K562 (cell line): ENCODE data around the gene IGLON5. TPM values are rescaled to one million over a fixed set of nuclear protein-coding genes. Genes with fewer than 3 reads are reported as not detected.
A peak's percentile ranks its signal among the peaks of the same experiment; 100 is the strongest.

Experiments
- HMGN3 ChIP-seq: IDR thresholded peaks from 2 replicates; pipeline ENCODE4 v1.6.1; 2011; ENCODE audit warnings: borderline replicate concordance, low read depth, mild to moderate bottlenecking, mixed read lengths, low read length; ENCODE audit not compliant: insufficient read length; ENCODE audit errors: extremely low read depth
- MYC ChIP-seq, 2 experiments: fragments of 250-450 bp in 1 of 2; sonication (Bioruptor Pico) in 1 of 2; IDR thresholded peaks; 2 replicates each; pipeline versions ENCODE4 v1.5.1 to v1.6.1; 2012 to 2021; ENCODE audit warnings: low read depth in 2 of 2, borderline replicate concordance in 1 of 2, improper control_type of control experiment in 1 of 2, low read length in 1 of 2, mild to moderate bottlenecking in 1 of 2, moderate library complexity in 1 of 2
- PHF8 ChIP-seq: fragments of 200-600 bp; sonication (generic); IDR thresholded peaks from 2 replicates; pipeline ENCODE4 v1.6.1; 2012; ENCODE audit warnings: mixed run types, mild to moderate bottlenecking, inconsistent platforms, low read length, moderate library complexity, borderline replicate concordance
- RBM25 ChIP-seq: fragments of 200-400 bp; formaldehyde crosslinking; IDR thresholded peaks from 2 replicates; pipeline ENCODE4 v1.6.1; 2018; ENCODE audit warnings: low read length, low read depth, moderate library complexity; ENCODE audit not compliant: severe bottlenecking
- TAF7 ChIP-seq: fragments of 450-650 bp; IDR thresholded peaks from 2 replicates; pipeline ENCODE4 v1.6.1; 2016; ENCODE audit warnings: missing genetic modification characterization, missing compliant biosample characterization
- TEAD4 ChIP-seq, 2 experiments: sonication (generic) in 1 of 2; formaldehyde crosslinking in 1 of 2; IDR thresholded peaks; 2 replicates each; pipeline versions ENCODE4 v1.6.1 to v1.8.0; 2012 to 2022; ENCODE audit warnings: borderline replicate concordance in 1 of 2, inconsistent platforms in 1 of 2, low read length in 1 of 2, mild to moderate bottlenecking in 1 of 2, missing genetic modification reagents in 1 of 2
- ZNF134 ChIP-seq: fragments of 250-450 bp; sonication (Bioruptor Pico); conservative IDR thresholded peaks from 2 replicates; pipeline ENCODE4 v1.4.0; 2020
- ZNF140 ChIP-seq: fragments of 250-450 bp; sonication (Bioruptor Pico); IDR thresholded peaks from 2 replicates; pipeline ENCODE4 v1.8.0; 2021; ENCODE audit warnings: moderate library complexity, mild to moderate bottlenecking, inconsistent platforms
- ZNF695 ChIP-seq: fragments of 450-650 bp; formaldehyde crosslinking; IDR thresholded peaks from 2 replicates; pipeline ENCODE4 v1.4.0; 2020; ENCODE audit warnings: mild to moderate bottlenecking, moderate library complexity
- polyA plus RNA-seq, 8 experiments: library from polyadenylated mRNA; depleted of rRNA in 4 of 8; stranded (reverse) in 5 of 8; unstranded in 3 of 8; fragments of >200 nt; fragmentation: Nextera tagmentation in 2 of 8; fragmentation: Illumina TruSeq in 1 of 8; extraction: Ambion mirVana in 2 of 8; extraction: Trizol in 1 of 8; gene quantifications; 2 replicates each; pipeline versions ENCODE4 v1.2.1 to v1.2.3, GENCODE V29; 2011 to 2014; ENCODE audit warnings: inconsistent platforms in 1 of 8, missing spikeins in 1 of 8
- total RNA-seq, 7 experiments: library from RNA; depleted of rRNA in 6 of 7; stranded (reverse); fragments of >200 nt in 6 of 7; fragmentation: Illumina TruSeq in 2 of 7; extraction: Trizol in 2 of 7; gene quantifications; 2 replicates each; pipeline versions ENCODE4 v1.2.1 to v1.2.3, GENCODE V29; 2011 to 2021; ENCODE audit warnings: low replicate concordance in 1 of 7
- TF ChIP-seq, protein P1 (sequence below): fragments of 450-650 bp; formaldehyde crosslinking; IDR thresholded peaks from 2 replicates; pipeline ENCODE4 v1.4.0; 2020; ENCODE audit warnings: mild to moderate bottlenecking, moderate library complexity
- TF ChIP-seq, protein P2 (sequence below), 2 experiments: fragments of 450-650 bp in 1 of 2; sonication (generic) in 1 of 2; formaldehyde crosslinking in 1 of 2; IDR thresholded peaks; 2 replicates each; pipeline versions ENCODE4 v1.7.1 to v1.9.0; 2016 to 2022; ENCODE audit warnings: inconsistent platforms in 1 of 2, mild to moderate bottlenecking in 1 of 2, missing genetic modification reagents in 1 of 2
- TF ChIP-seq, protein P3 (sequence below): IDR thresholded peaks from 3 replicates; pipeline ENCODE4 v1.6.1; 2011; ENCODE audit warnings: borderline replicate concordance, mild to moderate bottlenecking; ENCODE audit not compliant: insufficient read length, insufficient read depth

The IGLON5 gene
- total and polyA plus RNA-seq, 9 of the 15 experiments (the other 6 are each of a cell fraction or from before 2014, with no cell fraction given): 0.03 to 0.22 (median 0.14) TPM; not detected in 2

DNA sequence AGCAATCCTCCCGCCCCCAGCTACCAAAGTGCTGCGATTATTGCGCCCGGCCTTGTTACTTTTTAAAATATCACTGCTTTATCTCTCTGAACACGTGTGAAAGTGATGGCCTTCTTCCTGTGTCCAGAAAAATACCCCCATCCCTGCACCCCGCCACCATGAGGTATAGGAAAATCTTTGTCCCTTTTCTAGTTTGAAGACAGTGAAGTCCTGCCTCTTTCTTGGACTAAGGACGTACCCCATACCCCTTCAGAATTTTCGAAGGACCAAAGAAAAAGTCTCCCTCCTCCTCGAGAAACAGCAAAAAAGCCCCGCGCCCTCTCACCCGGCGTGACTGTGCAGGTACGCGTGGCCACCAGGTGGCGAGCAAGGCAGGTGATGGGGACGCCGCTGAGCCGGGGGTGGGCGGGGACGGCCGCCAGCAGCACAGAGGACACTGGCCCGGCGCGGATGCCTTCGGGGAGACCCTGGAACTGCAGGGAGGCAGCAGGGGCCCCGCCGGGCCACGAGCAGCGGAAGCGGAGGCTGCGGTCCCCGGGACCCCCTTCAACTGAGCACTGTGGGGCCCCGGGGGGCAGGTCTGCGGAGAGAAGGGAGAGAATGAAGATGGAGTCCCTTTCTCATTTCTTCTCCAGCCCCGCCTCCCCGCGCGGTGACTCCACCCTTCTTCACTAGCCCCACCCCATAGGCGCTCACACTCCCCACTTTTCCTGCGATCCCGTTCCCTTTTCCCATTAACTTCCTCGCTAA is 27.3 kb downstream of the IGLON5 start (continued):
- TF ChIP-seq TEAD4 (IDR thresholded peaks at IDR 0.05; ENCODE audit: low read length) (peak; percentile 35; the same call in 1 of the 2 replicates), TEAD4 (CRISPR knock-in tag; IDR thresholded peaks at IDR 0.05; ENCODE audit: borderline replicate concordance) (no peak), ZNF695 (CRISPR knock-in tag) (no peak), PHF8 (no peak; the same call in 1 of the 2 replicates), ZNF140 (CRISPR knock-in tag) (no peak), TAF7 (tag) (no peak), MYC (IDR thresholded peaks at IDR 0.05; ENCODE audit: low read depth, low read length) (peak; percentile 67), MYC (CRISPR knock-in tag; IDR thresholded peaks at IDR 0.05; ENCODE audit: borderline replicate concordance, low read depth) (no peak), ZNF134 (CRISPR knock-in tag) (no peak), RBM25 (no peak), HMGN3 (peak; percentile 77)
- TF ChIP-seq, protein P1, sequence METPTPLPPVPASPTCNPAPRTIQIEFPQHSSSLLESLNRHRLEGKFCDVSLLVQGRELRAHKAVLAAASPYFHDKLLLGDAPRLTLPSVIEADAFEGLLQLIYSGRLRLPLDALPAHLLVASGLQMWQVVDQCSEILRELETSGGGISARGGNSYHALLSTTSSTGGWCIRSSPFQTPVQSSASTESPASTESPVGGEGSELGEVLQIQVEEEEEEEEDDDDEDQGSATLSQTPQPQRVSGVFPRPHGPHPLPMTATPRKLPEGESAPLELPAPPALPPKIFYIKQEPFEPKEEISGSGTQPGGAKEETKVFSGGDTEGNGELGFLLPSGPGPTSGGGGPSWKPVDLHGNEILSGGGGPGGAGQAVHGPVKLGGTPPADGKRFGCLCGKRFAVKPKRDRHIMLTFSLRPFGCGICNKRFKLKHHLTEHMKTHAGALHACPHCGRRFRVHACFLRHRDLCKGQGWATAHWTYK (CRISPR knock-in tag): no peak
- TF ChIP-seq, protein P2, sequence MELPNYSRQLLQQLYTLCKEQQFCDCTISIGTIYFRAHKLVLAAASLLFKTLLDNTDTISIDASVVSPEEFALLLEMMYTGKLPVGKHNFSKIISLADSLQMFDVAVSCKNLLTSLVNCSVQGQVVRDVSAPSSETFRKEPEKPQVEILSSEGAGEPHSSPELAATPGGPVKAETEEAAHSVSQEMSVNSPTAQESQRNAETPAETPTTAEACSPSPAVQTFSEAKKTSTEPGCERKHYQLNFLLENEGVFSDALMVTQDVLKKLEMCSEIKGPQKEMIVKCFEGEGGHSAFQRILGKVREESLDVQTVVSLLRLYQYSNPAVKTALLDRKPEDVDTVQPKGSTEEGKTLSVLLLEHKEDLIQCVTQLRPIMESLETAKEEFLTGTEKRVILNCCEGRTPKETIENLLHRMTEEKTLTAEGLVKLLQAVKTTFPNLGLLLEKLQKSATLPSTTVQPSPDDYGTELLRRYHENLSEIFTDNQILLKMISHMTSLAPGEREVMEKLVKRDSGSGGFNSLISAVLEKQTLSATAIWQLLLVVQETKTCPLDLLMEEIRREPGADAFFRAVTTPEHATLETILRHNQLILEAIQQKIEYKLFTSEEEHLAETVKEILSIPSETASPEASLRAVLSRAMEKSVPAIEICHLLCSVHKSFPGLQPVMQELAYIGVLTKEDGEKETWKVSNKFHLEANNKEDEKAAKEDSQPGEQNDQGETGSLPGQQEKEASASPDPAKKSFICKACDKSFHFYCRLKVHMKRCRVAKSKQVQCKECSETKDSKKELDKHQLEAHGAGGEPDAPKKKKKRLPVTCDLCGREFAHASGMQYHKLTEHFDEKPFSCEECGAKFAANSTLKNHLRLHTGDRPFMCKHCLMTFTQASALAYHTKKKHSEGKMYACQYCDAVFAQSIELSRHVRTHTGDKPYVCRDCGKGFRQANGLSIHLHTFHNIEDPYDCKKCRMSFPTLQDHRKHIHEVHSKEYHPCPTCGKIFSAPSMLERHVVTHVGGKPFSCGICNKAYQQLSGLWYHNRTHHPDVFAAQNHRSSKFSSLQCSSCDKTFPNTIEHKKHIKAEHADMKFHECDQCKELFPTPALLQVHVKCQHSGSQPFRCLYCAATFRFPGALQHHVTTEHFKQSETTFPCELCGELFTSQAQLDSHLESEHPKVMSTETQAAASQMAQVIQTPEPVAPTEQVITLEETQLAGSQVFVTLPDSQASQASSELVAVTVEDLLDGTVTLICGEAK (IDR thresholded peaks at IDR 0.05): peak; percentile 31; the same call in 1 of the 2 replicates
- TF ChIP-seq, protein P2 (CRISPR knock-in tag; IDR thresholded peaks at IDR 0.05): no peak
- TF ChIP-seq, protein P3, sequence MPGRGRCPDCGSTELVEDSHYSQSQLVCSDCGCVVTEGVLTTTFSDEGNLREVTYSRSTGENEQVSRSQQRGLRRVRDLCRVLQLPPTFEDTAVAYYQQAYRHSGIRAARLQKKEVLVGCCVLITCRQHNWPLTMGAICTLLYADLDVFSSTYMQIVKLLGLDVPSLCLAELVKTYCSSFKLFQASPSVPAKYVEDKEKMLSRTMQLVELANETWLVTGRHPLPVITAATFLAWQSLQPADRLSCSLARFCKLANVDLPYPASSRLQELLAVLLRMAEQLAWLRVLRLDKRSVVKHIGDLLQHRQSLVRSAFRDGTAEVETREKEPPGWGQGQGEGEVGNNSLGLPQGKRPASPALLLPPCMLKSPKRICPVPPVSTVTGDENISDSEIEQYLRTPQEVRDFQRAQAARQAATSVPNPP: no peak
